ENCODE data around the gene LSAMP. TPM values are rescaled to one million over a fixed set of nuclear protein-coding genes. Genes with fewer than 3 reads are reported as not detected.
A peak's percentile ranks its signal among the peaks of the same experiment; 100 is the strongest.

The LSAMP gene
- total RNA-seq, 1 donor from 2014 or later = 7.9 TPM

- DNase-seq = no peak
Measured at GRCh38 chr3:116007000-116007399, 438.3 kb downstream of the LSAMP start.

GRCh38 chr3:116005404-116005803 lies 439.9 kb downstream of the LSAMP start:
- peak; percentile 65 for DNase-seq

- DNase-seq = no peak
Measured at GRCh38 chr3:116002235-116002634, 443.1 kb downstream of the LSAMP start.

- DNase-seq = peak; percentile 14
Measured at GRCh38 chr3:116001151-116001621, 444.1 kb downstream of the LSAMP start.

GRCh38 chr3:116000311-116000710 lies 445.0 kb downstream of the LSAMP start:
- DNase-seq = no peak

GRCh38 chr3:115999613-116000012 lies 445.7 kb downstream of the LSAMP start:
- no peak for DNase-seq

- no peak for DNase-seq
Measured at GRCh38 chr3:115999001-115999585, 446.2 kb downstream of the LSAMP start.

- no peak for DNase-seq
Measured at GRCh38 chr3:115996420-115997108, 448.7 kb downstream of the LSAMP start.

GRCh38 chr3:115990669-115991068 lies 454.6 kb downstream of the LSAMP start:
- no peak for DNase-seq

- no peak for DNase-seq
Measured at GRCh38 chr3:115989684-115990421, 455.4 kb downstream of the LSAMP start.

GRCh38 chr3:115986555-115987207 lies 458.6 kb downstream of the LSAMP start:
- DNase-seq = no peak

GRCh38 chr3:115982629-115983028 lies 462.7 kb downstream of the LSAMP start:
- DNase-seq = no peak

GRCh38 chr3:115982108-115982507 lies 463.2 kb downstream of the LSAMP start:
- no peak for DNase-seq

- no peak for DNase-seq
Measured at GRCh38 chr3:115980709-115981108, 464.6 kb downstream of the LSAMP start.

GRCh38 chr3:115977866-115978265 lies 467.4 kb downstream of the LSAMP start:
- DNase-seq = no peak

GRCh38 chr3:115975796-115976195 lies 469.5 kb downstream of the LSAMP start:
- DNase-seq = no peak

- DNase-seq = no peak
Measured at GRCh38 chr3:115975353-115975752, 469.9 kb downstream of the LSAMP start.

- no peak for DNase-seq
Measured at GRCh38 chr3:115974940-115975339, 470.3 kb downstream of the LSAMP start.

- DNase-seq = no peak
Measured at GRCh38 chr3:115968871-115969270, 476.4 kb downstream of the LSAMP start.

- DNase-seq = no peak
Measured at GRCh38 chr3:115961380-115961779, 483.9 kb downstream of the LSAMP start.

- DNase-seq = no peak
Measured at GRCh38 chr3:115960799-115961198, 484.5 kb downstream of the LSAMP start.

- DNase-seq = no peak
Measured at GRCh38 chr3:115958526-115958925, 486.8 kb downstream of the LSAMP start.

- no peak for DNase-seq
Measured at GRCh38 chr3:115947325-115947724, 498.0 kb downstream of the LSAMP start.

Data from skin of body (tissue), 2 donors.